ENCODE measurements around the gene MTMR2.

Gene MTMR2

DNA sequence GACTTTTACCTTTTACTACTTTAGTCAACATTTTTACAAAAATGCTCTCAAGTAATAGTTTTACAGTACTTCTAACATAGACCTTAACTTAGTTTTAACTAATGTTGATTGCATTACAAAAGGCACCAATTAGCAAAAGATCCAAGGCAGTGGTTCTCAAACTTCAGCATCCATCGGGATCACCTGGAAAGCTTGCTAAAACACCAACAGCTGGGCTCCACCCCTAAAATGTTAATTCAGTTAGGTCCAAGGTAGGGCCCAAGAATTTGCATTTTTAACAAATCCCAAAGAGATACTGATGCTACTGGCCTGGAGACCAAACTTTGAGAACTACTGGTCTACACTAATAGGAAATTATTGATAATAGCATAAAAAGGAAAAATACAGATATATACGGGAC is 5.9 kb downstream of the MTMR2 start:
- no peak for DNase-seq (ENCODE audit: low read depth in 2 of 3, low spot score in 2 of 3)

DNA sequence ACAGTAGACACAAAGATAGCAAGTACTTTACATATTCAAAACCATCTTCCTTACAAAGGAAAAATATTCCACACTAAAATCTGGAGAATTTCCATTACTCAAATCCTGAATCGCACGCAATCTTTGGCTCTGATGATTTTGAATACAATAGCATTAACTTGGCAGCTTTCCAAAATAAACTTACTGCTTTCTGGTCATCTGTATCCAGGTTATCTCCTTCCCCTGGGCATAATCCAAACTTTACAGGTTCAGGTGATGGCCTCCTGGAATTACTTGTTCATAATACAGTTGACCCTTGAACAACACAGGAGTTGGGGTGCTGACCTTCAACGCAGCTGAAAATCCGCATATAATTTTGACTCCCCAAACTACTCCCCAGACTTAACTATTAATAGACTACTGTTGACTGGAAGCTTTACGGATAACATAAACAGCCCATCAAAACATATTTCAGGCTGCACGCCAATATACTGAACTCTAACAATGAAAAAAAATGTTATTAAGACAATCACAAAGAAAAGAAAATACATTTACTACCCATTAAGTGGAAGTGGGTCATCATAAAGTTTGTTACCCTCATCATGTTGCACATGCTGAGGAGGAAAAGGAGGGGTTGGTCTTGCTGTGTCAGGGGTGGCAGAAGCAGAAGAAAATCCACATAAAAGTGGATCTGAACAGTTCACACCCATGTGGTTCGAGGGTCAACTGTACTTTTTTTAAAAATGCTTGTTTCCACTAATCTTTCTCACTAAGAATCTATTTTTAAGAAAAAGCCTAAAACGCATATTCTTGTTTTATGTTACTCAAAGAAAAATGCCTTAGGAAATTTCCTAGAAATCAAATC is 6.5 kb downstream of the MTMR2 start:
- no peak for DNase-seq (ENCODE audit: low read depth in 2 of 3, low spot score in 2 of 3)

GRCh38 chr11:95916049-95916448 is 7.9 kb downstream of the MTMR2 start:
- no peak for DNase-seq (ENCODE audit: low read depth in 2 of 3, low spot score in 2 of 3)

DNA sequence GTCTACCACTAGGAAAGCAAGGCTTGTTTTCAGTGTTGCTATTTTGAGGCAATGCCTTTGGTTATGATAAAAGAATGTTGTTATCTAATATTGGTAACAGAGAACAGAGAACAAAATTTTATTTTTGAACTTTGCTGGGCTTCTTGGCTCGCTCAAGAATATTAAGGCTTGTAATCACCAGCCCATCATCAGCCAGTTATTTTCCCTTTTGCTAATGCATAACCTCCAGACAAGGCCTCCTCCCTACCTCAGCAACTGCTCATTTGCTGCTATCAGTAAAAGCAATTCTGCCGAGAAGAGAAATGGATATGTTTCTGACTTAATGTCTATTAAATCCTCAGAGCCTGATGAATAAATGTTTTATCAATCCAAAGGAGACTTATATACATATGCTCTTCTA is 8.9 kb downstream of the MTMR2 start:
- DNase-seq (ENCODE audit: low read depth in 2 of 3, low spot score in 2 of 3) = no peak

DNA sequence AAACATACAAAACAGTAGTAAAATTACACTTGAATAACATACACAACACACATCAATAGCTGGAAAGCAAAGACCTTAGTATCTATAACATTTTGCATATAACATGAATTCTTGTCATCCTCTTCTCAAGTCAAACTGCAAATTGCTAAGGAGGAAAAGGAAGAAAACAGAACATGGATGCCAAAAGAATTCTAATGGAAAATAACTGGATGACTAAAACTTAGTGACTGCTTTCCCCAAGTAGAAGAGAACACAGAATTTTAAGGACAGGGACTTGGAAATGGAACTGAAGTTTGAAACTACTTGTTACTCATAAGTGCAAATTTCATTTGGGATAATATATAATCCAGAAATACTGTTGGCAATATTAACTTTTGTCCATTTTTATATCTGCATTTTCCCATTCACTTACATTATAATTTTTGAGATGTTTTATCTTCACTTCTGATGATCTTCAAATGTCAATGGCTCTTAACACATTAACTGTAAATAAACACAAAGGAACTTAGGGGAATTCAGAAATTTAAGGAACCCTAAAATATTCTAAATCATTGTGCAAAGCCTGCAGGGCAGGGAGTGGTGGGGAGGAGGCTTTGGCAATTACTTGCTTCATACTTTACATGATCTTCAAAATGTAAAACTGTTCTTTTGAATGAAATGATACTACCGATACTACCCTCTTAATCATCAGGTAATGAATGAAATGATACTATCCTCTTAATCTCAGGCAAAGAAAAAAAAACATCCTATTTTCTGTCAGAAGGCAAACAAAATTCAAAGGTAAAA is 9.9 kb downstream of the MTMR2 start:
- no peak for DNase-seq (ENCODE audit: low read depth in 2 of 3, low spot score in 2 of 3)

GRCh38 chr11:95912902-95913560 is 10.9 kb downstream of the MTMR2 start:
- DNase-seq (ENCODE audit: low read depth in 2 of 3, low spot score in 2 of 3) = no peak

GRCh38 chr11:95911369-95911759 is 12.5 kb downstream of the MTMR2 start:
- DNase-seq (ENCODE audit: low read depth in 2 of 3, low spot score in 2 of 3) = no peak

DNA sequence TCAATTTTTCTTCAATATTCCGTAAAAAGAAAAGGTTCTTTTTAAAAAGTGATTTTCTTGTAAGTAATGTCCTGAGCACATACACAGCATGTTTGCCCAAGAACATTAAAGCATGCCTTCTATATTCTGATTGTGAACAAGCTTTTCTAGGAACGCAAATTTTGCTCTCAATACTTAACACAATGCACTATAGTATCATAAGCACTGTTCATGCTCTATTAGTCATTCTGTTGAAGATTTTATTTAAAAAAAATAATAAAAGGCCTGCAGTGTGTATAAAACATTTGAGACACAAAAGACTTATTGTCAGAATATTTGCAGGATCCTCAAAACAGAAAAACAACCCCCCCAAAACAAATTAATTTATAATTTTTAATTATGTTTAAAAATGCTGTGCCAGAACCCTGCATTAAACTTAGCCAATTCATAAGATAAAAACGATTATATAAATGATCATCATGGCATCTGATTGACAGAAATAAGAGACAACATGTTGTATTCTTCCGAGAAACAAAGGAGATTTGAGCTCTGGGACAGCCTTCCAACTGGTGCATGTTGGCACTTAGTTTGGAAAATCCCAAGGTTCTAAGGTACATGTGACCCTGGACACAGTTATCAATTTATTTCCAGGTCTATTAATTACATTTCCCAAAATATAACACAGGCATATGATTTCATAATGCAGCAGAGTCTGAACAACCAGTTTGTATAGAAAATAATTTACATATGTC is 13.1 kb downstream of the MTMR2 start:
- no peak for DNase-seq (ENCODE audit: low read depth in 2 of 3, low spot score in 2 of 3)

- no peak for DNase-seq (ENCODE audit: low read depth in 2 of 3, low spot score in 2 of 3)
These were observed 15.1 kb downstream of the MTMR2 start for GRCh38 chr11:95908826-95909225.

- no peak for DNase-seq (ENCODE audit: low read depth in 2 of 3, low spot score in 2 of 3)
These were observed 16.4 kb downstream of the MTMR2 start for GRCh38 chr11:95907476-95907875.

- no peak for DNase-seq (ENCODE audit: low read depth in 2 of 3, low spot score in 2 of 3)
These were observed 19.8 kb downstream of the MTMR2 start for GRCh38 chr11:95904009-95904650.

GRCh38 chr11:95898782-95899181 is 25.1 kb downstream of the MTMR2 start:
- DNase-seq (ENCODE audit: low read depth in 2 of 3, low spot score in 2 of 3) = no peak

DNA sequence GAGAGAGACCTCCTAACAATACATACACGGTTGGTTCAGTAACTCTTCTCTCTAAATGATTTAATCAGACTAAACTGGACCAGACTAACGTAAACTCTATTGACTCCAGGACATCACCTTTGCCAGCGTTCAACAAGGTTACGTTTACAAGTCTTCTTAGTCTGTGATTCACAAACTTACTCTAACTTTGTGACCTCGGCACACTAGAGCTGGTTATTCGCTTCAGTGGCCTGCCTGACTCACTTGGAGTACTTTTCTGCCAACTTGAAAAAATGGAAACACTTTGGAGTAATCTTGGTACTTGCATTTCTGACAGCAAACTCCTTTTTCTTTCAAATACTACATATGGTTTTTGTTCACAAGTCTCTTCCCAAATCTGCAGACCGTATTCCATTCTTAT is 26.2 kb downstream of the MTMR2 start:
- no peak for DNase-seq (ENCODE audit: low read depth in 2 of 3, low spot score in 2 of 3)

DNA sequence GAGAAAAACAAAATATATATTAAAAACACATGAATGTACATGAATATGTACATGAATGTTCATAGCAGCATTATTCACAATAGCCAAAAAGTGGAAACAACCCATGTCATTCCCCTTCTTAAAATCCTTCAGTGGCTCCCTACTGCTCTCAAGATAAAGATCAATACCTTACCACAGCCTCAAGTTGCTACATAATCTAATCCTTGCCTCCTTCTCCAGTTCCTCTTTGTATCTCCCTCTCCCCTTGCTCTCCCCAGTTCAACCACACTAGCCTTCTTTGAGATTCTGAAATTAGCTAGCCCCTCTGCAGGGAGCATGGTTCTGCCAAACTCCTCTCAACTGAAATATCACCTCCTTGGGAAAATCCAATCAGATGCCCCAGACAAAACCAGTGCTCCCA is 28.1 kb downstream of the MTMR2 start:
- no peak for DNase-seq (ENCODE audit: low read depth in 2 of 3, low spot score in 2 of 3)

DNA sequence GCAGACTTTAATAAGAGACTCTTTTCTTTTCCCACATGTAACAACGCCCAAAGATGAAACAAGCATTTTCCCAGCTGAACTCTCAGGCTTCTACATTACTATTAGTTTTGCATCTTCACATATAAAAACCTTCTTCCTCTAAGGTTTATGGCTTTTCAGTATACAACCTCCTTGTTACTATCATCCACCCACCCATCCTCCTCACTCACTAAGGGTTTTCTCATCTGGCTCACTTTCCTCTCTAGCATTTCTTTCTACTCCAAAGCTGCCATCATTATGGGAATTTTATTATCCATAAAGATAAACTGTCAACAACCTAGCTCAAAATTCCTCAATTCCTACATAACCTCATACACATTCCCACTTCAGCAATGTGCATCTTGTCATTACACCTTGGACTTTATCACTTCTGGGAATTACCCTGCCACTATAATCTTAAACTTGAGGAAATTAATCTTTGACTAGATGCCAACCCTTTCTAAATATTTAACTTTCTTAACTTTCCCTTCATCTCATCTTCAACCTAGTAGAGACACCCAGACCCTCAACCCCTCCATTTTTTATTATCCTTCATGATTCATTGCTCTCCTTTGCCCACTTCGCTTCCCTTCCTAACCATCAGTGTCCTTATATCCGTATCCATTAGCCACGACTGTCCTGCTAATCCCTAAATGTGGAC is 30.9 kb downstream of the MTMR2 start:
- DNase-seq (ENCODE audit: low read depth in 2 of 3, low spot score in 2 of 3) = no peak

DNA sequence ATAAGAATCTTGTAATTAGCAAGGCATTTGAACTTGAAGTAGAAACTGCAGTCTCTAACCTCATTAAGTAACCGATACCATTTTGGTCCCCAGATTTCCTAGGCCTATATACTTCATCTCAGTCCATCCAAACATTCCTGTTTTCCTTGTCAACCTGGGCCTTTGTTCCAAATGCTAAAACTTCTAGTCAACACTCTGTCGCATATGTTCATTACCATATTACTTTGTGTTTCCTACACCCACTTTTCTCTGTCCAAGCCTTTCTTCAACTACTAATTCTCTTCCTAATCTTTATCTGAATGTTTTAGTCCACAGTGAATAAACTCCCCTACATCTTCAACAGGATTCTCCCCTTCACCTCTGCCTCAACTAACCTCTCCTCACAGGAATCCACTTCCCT is 31.4 kb downstream of the MTMR2 start:
- DNase-seq (ENCODE audit: low read depth in 2 of 3, low spot score in 2 of 3) = no peak

GRCh38 chr11:95891423-95892170 is 32.3 kb downstream of the MTMR2 start:
- DNase-seq (ENCODE audit: low read depth in 2 of 3, low spot score in 2 of 3) = no peak

- DNase-seq (ENCODE audit: low read depth in 2 of 3, low spot score in 2 of 3) = no peak
These were observed 35.1 kb downstream of the MTMR2 start for GRCh38 chr11:95888852-95889251.

GRCh38 chr11:95888439-95888838 is 35.5 kb downstream of the MTMR2 start:
- DNase-seq (ENCODE audit: low read depth in 2 of 3, low spot score in 2 of 3) = no peak

DNA sequence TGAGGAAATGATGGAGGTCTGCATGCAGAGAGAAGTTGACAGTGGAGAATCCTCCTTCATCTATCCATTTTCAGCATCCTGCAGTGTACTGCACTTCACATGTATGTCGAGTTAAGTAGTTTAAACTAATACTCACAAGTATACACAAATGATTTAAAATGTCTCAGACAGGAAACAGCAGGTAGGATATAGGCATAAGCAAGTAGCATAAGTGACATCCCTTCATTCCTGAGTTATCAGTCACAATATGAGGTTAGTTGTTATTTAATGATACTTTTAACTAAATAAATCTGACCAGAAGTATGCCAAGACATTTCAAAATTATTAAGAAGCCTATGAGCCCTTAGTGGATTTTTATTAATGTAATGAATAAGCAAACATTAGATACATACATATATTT is 37.4 kb downstream of the MTMR2 start:
- no peak for DNase-seq (ENCODE audit: low read depth in 2 of 3, low spot score in 2 of 3)
